ENCODE data around the gene NAP1L1.

NAP1L1 gene

GRCh38 chr12:76033081-76034011 is 51.1 kb downstream of the NAP1L1 start:
- no peak for DNase-seq (ENCODE audit: low read depth)
- TF ChIP-seq CTCF (IDR thresholded peaks at IDR 0.05; ENCODE audit: control insufficient read depth, extremely low read depth, insufficient read depth) = no peak
- H3K4me3 ChIP-seq (ENCODE audit: low read depth, low read length) = no peak overlapping the region

- TF ChIP-seq CTCF (IDR thresholded peaks at IDR 0.05; ENCODE audit: control insufficient read depth, extremely low read depth, insufficient read depth) = no peak
- no peak for DNase-seq (ENCODE audit: low read depth)
- H3K4me3 ChIP-seq (ENCODE audit: low read depth, low read length) = peak overlapping the region; percentile 66
Measured at GRCh38 chr12:76032043-76032981, 52.2 kb downstream of the NAP1L1 start.

DNA sequence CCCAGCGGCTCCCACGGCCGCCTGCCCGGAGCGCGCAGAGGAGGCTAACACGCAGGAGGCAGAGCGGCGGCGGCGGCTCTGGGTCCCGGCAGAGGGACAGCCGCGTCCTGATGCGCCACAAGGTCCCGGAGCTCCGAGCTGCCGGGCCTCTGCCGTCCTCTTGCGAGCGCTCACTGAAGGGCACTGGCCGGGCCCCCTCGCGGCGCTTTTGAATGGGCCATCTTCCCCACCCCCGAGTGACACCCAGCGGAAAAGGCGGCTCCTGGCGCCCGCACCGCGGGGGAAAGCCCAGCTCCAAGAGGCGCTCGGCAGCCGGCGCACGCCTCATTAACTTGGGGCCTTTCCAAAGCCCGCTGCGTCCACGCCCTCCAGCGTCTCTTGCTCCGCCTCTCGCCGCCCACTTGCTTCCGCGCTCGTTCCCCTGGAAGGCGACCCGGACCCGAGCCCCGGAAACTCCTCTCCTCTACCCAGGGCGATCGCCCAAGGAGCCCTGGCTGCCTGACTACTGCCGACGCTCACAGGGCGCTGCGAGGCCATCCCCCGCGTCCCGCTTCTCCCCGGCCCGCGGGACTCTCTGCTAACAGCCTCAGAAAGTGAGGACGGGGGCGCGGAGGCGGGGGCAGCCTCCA is 53.0 kb downstream of the NAP1L1 start, which contains the start of gene PHLDA1:
TSS of gene PHLDA1 (minus strand) at position 363 of the 629 bp plus-strand sequence.
- peak within 1 kb of the TSS; percentile 66 for H3K4me3 ChIP-seq (ENCODE audit: low read depth, low read length)
- peak; percentile 49 for DNase-seq (ENCODE audit: low read depth)
- TF ChIP-seq CTCF (IDR thresholded peaks at IDR 0.05; ENCODE audit: control insufficient read depth, extremely low read depth, insufficient read depth) = peak; percentile 45

GRCh38 chr12:76031081-76031413 is 53.4 kb downstream of the NAP1L1 start:
- DNase-seq (ENCODE audit: low read depth) = no peak
- peak overlapping the region; percentile 66 for H3K4me3 ChIP-seq (ENCODE audit: low read depth, low read length)
- TF ChIP-seq CTCF (IDR thresholded peaks at IDR 0.05; ENCODE audit: control insufficient read depth, extremely low read depth, insufficient read depth) = no peak

GRCh38 chr12:76030341-76031080 is 54.0 kb downstream of the NAP1L1 start:
- no peak for DNase-seq (ENCODE audit: low read depth)
- H3K4me3 ChIP-seq (ENCODE audit: low read depth, low read length) = peak overlapping the region; percentile 66
- no peak for TF ChIP-seq CTCF (IDR thresholded peaks at IDR 0.05; ENCODE audit: control insufficient read depth, extremely low read depth, insufficient read depth)

DNA sequence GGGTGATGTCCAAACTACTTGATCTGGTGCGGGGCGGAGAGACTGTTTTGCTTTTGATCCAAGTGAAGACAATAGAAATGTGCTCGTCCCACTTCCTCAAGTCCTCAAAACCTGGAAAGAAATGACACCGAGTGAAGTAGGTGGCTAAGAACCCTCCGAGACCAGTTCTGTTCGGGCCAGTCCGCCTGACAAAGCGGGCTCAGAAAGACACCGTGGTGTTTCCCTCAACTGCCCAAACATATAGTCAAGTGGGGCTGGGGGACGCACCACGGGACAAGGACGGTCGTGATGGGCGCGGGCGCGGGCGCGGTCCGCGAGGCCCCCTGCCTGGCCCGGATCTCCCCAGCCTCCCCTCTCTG is 54.5 kb downstream of the NAP1L1 start:
- no peak for TF ChIP-seq CTCF (IDR thresholded peaks at IDR 0.05; ENCODE audit: control insufficient read depth, extremely low read depth, insufficient read depth)
- no peak for DNase-seq (ENCODE audit: low read depth)
- H3K4me3 ChIP-seq (ENCODE audit: low read depth, low read length) = no peak overlapping the region

Data from LNCaP clone FGC (cell line).